HCT116 (cell line): ENCODE results near the gene CALCOCO2. TPM values are rescaled to one million over a fixed set of nuclear protein-coding genes. Genes with fewer than 3 reads are reported as not detected.

Source experiments
- ATAC-seq: fragments of 200-7000 bp; cut with Tn5 transposase; 2 replicates; pipeline ENCODE4 v1.9.1; 2020; ENCODE audit warnings: mild to moderate bottlenecking, moderate library complexity
- BruUV-seq: library from RNA; stranded (reverse); fragments of 400-500 nt; replicated peaks from 2 replicates; lab custom pipeline; 2021; lab: Mats Ljungman, UMichigan
- CTCF ChIA-PET: fragments of 300-600 bp; sonication (Branson Sonifier 250); formaldehyde crosslinking; loops from one replicate; lab custom pipeline; 2021; ENCODE audit warnings: antibody characterized with exemption; lab: Charles Lee
- POLR2A ChIA-PET: fragments of 300-600, 350-600 bp; sonication (Branson Sonifier 250); formaldehyde crosslinking; loops from one replicate; lab custom pipeline; 2021; ENCODE audit warnings: antibody characterized with exemption; lab: Charles Lee
- RAD21 ChIA-PET, 2 experiments: fragments of 300-600 bp; sonication (Branson Sonifier 250); formaldehyde crosslinking; loops; one replicate each; lab custom pipeline; 2023; ENCODE audit warnings: low total read pairs in 2 of 2; ENCODE audit not compliant: uncharacterized antibody in 2 of 2, unreplicated experiment in 2 of 2, low non-redundant PET in 1 of 2; lab: Charles Lee
- DNase-seq: peaks from one replicate; pipeline ENCODE4 v3.0.0-alpha.2; 2010; ENCODE audit warnings: low read depth, low spot score
- H2AFZ ChIP-seq: fragments of 200-600 bp; shearing (Covaris generic), sonication (generic); 2 replicates; pipeline ENCODE4 v1.6.1; 2017; ENCODE audit warnings: low read depth, mixed run types, mixed read lengths, antibody characterized with exemption, low read length; ENCODE audit not compliant: poor library complexity, severe bottlenecking
- H3K27ac ChIP-seq: 2 replicates; pipeline ENCODE4 v1.5.1; 2012; ENCODE audit warnings: low read depth, low read length
- H3K27me3 ChIP-seq: fragments of 200-600 bp; sonication (generic); 2 replicates; pipeline ENCODE4 v1.6.1; 2016; ENCODE audit warnings: mixed run types, low read length, mixed read lengths; ENCODE audit not compliant: insufficient read depth
- H3K36me3 ChIP-seq, 2 experiments: fragments of 200-500 bp in 1 of 2; fragments of 200-600 bp in 1 of 2; sonication (Bioruptor generic) in 1 of 2; sonication (generic) in 1 of 2; 2 replicates each; pipeline versions ENCODE4 v1.5.1 to v1.6.1; 2014 to 2016; ENCODE audit warnings: low read length in 2 of 2, inconsistent platforms in 1 of 2, mixed read lengths in 1 of 2, mixed run types in 1 of 2; ENCODE audit not compliant: insufficient read depth in 2 of 2, control insufficient read depth in 1 of 2
- H3K4me1 ChIP-seq, 2 experiments: fragments of 200-600 bp in 1 of 2; sonication (generic) in 1 of 2; 2 replicates each; pipeline versions ENCODE4 v1.5.1 to v1.6.1; 2012 to 2017; ENCODE audit warnings: low read length in 2 of 2, inconsistent platforms in 1 of 2, mild to moderate bottlenecking in 1 of 2, mixed read lengths in 1 of 2, mixed run types in 1 of 2, moderate library complexity in 1 of 2; ENCODE audit not compliant: insufficient read depth in 2 of 2, control insufficient read depth in 1 of 2
- H3K4me2 ChIP-seq: fragments of 200-600 bp; sonication (generic); 2 replicates; pipeline ENCODE4 v1.6.1; 2017; ENCODE audit warnings: mixed run types, low read length, mixed read lengths
- H3K4me3 ChIP-seq, 2 experiments: fragments of 200-600 bp in 1 of 2; sonication (generic) in 1 of 2; replicated peaks in 1 of 2; 2 replicates each; pipeline ENCODE4 v1.5.1; 2011 to 2016; ENCODE audit warnings: low read length in 2 of 2, control low read depth in 1 of 2, low read depth in 1 of 2, mild to moderate bottlenecking in 1 of 2, mixed read lengths in 1 of 2, mixed run types in 1 of 2
- H3K79me2 ChIP-seq: fragments of 200-600 bp; sonication (generic); 2 replicates; pipeline ENCODE4 v1.6.1; 2017; ENCODE audit warnings: mild to moderate bottlenecking, mixed run types, low read length, moderate library complexity, mixed read lengths; ENCODE audit not compliant: insufficient read depth
- H3K9ac ChIP-seq: fragments of 200-600 bp; sonication (generic); 2 replicates; pipeline ENCODE4 v1.6.1; 2016; ENCODE audit warnings: low read length, mixed read lengths
- H3K9me2 ChIP-seq: fragments of 200-600 bp; sonication (generic), shearing (Covaris generic); 2 replicates; pipeline ENCODE4 v1.6.1; 2017; ENCODE audit warnings: mixed run types, mild to moderate bottlenecking, moderate library complexity; ENCODE audit not compliant: insufficient read depth
- H3K9me3 ChIP-seq, 2 experiments: fragments of 200-500 bp in 1 of 2; fragments of 200-600 bp in 1 of 2; sonication (Bioruptor generic) in 1 of 2; sonication (generic) in 1 of 2; 2 replicates each; pipeline ENCODE4 v1.6.1; 2014 to 2017; ENCODE audit warnings: low read length in 2 of 2, mixed read lengths in 2 of 2, inconsistent platforms in 1 of 2, low read depth in 1 of 2, mild to moderate bottlenecking in 1 of 2, mixed run types in 1 of 2, moderate library complexity in 1 of 2; ENCODE audit not compliant: control insufficient read depth in 1 of 2, insufficient read depth in 1 of 2
- H4K20me1 ChIP-seq: fragments of 200-600 bp; sonication (generic), shearing (Covaris generic); 2 replicates; pipeline ENCODE4 v1.6.1; 2017; ENCODE audit warnings: mixed run types, mild to moderate bottlenecking, moderate library complexity; ENCODE audit not compliant: insufficient read depth
- CBX3 ChIP-seq: IDR thresholded peaks from 2 replicates; pipeline ENCODE4 v1.6.1; 2012; ENCODE audit warnings: low read depth
- CEBPB ChIP-seq: IDR thresholded peaks from 2 replicates; pipeline ENCODE4 v1.6.1; 2012; ENCODE audit warnings: low read depth
- EGR1 ChIP-seq: IDR thresholded peaks from 2 replicates; pipeline ENCODE4 v1.6.1; 2012; ENCODE audit warnings: low read depth
- ELF1 ChIP-seq: IDR thresholded peaks from 2 replicates; pipeline ENCODE4 v1.6.1; 2012; ENCODE audit warnings: low read depth, borderline replicate concordance
- FOSL1 ChIP-seq: IDR thresholded peaks from 2 replicates; pipeline ENCODE4 v1.6.1; 2012; ENCODE audit warnings: low read depth
- POLR2AphosphoS5 ChIP-seq: IDR thresholded peaks from 2 replicates; pipeline ENCODE4 v1.6.1; 2011; ENCODE audit warnings: mild to moderate bottlenecking, low read depth, low read length, moderate library complexity
- RAD21 ChIP-seq: IDR thresholded peaks from 2 replicates; pipeline ENCODE4 v1.6.1; 2012; ENCODE audit warnings: low read depth, mild to moderate bottlenecking
- SIN3A ChIP-seq: IDR thresholded peaks from 2 replicates; pipeline ENCODE4 v1.6.1; 2012; ENCODE audit warnings: low read depth
- SP1 ChIP-seq: IDR thresholded peaks from 2 replicates; pipeline ENCODE4 v1.6.1; 2012; ENCODE audit warnings: low read depth
- ZFX ChIP-seq: fragments of 450-650 bp; IDR thresholded peaks from 2 replicates; pipeline ENCODE4 v1.6.1; 2017
- ZNF274 ChIP-seq: fragments of 200-500 bp; sonication (Bioruptor generic); IDR thresholded peaks from 2 replicates; pipeline ENCODE4 v1.6.1; 2014; ENCODE audit warnings: mild to moderate bottlenecking, low read depth, low read length, inconsistent platforms
- intact Hi-C: fragments of 100-400 bp; cut with micrococcal nuclease; formaldehyde crosslinking; loops from 2 replicates; pipeline ENCODE4 v1.10.0; 2022
- total RNA-seq: library from RNA; stranded (reverse); gene quantifications from one replicate; pipeline ENCODE4 v1.2.1, GENCODE V29; 2021; ENCODE audit not compliant: unreplicated experiment
- TF ChIP-seq, protein P1 (sequence below): IDR thresholded peaks from 2 replicates; pipeline ENCODE4 v1.6.1; 2012; ENCODE audit warnings: low read depth
- TF ChIP-seq, protein P2 (sequence below): IDR thresholded peaks from 2 replicates; pipeline ENCODE4 v1.6.1; 2012
- TF ChIP-seq, protein P3 (sequence below): IDR thresholded peaks from 2 replicates; pipeline ENCODE4 v1.6.1; 2011; ENCODE audit warnings: mild to moderate bottlenecking, low read length, moderate library complexity; ENCODE audit not compliant: insufficient replicate concordance; ENCODE audit errors: extremely low read depth
- TF ChIP-seq, protein P4 (sequence below), 3 experiments: fragments of 200-600 bp in 1 of 3; sonication (generic) in 1 of 3; IDR thresholded peaks in 2 of 3; conservative IDR thresholded peaks in 1 of 3; 2 replicates each; pipeline ENCODE4 v1.5.1; 2012 to 2017; ENCODE audit warnings: low read depth in 2 of 3, low read length in 2 of 3, antibody characterized with exemption in 1 of 3, borderline replicate concordance in 1 of 3, control low read depth in 1 of 3, mild to moderate bottlenecking in 1 of 3, mixed read lengths in 1 of 3, mixed run types in 1 of 3, moderate library complexity in 1 of 3; ENCODE audit not compliant: insufficient read depth in 1 of 3

CALCOCO2 gene
- total RNA-seq, 1 experiment from 2014 or later = 151 TPM

DNA sequence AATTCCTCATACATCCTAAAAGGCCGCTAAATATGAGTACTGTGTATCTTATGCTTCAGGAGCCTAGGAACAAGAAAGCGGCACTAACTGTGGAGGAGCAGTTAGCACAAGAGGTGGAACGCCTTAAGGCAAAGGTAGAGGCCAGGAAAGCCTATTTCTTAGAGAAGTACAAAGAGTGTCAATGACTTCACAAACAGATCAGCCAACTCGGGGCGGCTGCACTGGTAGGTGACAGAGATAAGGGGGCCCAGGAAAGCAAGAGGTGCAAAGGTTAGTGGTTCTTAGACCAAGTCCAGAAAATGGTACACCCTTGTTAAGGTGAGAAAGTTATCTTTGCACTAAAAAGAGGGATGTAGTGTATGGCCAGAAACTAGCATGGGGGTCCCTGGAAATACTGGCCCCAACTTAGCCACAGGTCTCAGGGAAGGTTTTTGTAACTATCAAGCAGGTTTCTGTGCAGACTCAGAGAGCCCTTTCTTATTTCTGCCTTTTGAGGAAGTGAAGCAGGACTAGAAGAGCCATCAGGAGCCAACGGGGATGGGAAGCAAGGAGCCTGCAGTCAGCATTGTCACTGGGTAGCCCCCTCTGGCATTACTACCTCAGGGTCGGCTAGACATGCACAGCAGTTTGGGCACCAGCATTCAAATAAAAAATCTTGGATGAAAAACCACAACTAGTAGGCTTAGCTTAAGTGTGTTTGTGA is 24.1 kb downstream of the CALCOCO2 start:
- H3K36me3 ChIP-seq = peaks cover 13 to 42% of the 10 kb centered on the region in 2 experiments; a peak in 3 of 4 replicates
- POLR2A ChIA-PET = interaction anchor here (1.2 kb wide), 1 partner anchor 11 kb away, joined by 3 read pairs; no protein-coding TSS in a partner anchor
- CTCF ChIA-PET = interaction anchor here (1.5 kb wide), 1 partner anchor 183 kb away, joined by 3 read pairs; no protein-coding TSS in a partner anchor

More for the DNA sequence above, 24.1 kb downstream of the CALCOCO2 start:
- no peak overlapping the region for H3K4me3 ChIP-seq
- no peaks in the 10 kb centered on the region for H3K9me2 ChIP-seq
- H3K4me2 ChIP-seq = no peak overlapping the region
- RAD21 ChIA-PET = no interaction called here
- no peak overlapping the region for H3K9ac ChIP-seq
- no peak overlapping the region for H3K27ac ChIP-seq
- intact Hi-C loops = no loop called here
- BruUV-seq = no TSS peak
- DNase-seq (no peak), ATAC-seq (no peak)
- TF ChIP-seq RAD21 (no peak), CBX3 (no peak), FOSL1 (no peak), SIN3A (no peak), ELF1 (no peak), EGR1 (no peak), SP1 (no peak), ZFX (no peak), CEBPB (no peak), ZNF274 (no peak), POLR2AphosphoS5 (no peak)
- TF ChIP-seq, protein P1, sequence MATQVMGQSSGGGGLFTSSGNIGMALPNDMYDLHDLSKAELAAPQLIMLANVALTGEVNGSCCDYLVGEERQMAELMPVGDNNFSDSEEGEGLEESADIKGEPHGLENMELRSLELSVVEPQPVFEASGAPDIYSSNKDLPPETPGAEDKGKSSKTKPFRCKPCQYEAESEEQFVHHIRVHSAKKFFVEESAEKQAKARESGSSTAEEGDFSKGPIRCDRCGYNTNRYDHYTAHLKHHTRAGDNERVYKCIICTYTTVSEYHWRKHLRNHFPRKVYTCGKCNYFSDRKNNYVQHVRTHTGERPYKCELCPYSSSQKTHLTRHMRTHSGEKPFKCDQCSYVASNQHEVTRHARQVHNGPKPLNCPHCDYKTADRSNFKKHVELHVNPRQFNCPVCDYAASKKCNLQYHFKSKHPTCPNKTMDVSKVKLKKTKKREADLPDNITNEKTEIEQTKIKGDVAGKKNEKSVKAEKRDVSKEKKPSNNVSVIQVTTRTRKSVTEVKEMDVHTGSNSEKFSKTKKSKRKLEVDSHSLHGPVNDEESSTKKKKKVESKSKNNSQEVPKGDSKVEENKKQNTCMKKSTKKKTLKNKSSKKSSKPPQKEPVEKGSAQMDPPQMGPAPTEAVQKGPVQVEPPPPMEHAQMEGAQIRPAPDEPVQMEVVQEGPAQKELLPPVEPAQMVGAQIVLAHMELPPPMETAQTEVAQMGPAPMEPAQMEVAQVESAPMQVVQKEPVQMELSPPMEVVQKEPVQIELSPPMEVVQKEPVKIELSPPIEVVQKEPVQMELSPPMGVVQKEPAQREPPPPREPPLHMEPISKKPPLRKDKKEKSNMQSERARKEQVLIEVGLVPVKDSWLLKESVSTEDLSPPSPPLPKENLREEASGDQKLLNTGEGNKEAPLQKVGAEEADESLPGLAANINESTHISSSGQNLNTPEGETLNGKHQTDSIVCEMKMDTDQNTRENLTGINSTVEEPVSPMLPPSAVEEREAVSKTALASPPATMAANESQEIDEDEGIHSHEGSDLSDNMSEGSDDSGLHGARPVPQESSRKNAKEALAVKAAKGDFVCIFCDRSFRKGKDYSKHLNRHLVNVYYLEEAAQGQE = no peak
- TF ChIP-seq, protein P2, sequence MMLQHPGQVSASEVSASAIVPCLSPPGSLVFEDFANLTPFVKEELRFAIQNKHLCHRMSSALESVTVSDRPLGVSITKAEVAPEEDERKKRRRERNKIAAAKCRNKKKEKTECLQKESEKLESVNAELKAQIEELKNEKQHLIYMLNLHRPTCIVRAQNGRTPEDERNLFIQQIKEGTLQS = no peak
- TF ChIP-seq, protein P3, sequence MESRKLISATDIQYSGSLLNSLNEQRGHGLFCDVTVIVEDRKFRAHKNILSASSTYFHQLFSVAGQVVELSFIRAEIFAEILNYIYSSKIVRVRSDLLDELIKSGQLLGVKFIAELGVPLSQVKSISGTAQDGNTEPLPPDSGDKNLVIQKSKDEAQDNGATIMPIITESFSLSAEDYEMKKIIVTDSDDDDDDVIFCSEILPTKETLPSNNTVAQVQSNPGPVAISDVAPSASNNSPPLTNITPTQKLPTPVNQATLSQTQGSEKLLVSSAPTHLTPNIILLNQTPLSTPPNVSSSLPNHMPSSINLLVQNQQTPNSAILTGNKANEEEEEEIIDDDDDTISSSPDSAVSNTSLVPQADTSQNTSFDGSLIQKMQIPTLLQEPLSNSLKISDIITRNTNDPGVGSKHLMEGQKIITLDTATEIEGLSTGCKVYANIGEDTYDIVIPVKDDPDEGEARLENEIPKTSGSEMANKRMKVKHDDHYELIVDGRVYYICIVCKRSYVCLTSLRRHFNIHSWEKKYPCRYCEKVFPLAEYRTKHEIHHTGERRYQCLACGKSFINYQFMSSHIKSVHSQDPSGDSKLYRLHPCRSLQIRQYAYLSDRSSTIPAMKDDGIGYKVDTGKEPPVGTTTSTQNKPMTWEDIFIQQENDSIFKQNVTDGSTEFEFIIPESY = no peak
- TF ChIP-seq, protein P4, sequence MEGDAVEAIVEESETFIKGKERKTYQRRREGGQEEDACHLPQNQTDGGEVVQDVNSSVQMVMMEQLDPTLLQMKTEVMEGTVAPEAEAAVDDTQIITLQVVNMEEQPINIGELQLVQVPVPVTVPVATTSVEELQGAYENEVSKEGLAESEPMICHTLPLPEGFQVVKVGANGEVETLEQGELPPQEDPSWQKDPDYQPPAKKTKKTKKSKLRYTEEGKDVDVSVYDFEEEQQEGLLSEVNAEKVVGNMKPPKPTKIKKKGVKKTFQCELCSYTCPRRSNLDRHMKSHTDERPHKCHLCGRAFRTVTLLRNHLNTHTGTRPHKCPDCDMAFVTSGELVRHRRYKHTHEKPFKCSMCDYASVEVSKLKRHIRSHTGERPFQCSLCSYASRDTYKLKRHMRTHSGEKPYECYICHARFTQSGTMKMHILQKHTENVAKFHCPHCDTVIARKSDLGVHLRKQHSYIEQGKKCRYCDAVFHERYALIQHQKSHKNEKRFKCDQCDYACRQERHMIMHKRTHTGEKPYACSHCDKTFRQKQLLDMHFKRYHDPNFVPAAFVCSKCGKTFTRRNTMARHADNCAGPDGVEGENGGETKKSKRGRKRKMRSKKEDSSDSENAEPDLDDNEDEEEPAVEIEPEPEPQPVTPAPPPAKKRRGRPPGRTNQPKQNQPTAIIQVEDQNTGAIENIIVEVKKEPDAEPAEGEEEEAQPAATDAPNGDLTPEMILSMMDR (IDR thresholded peaks at IDR 0.05 in 2 of 3, conservative IDR thresholded peaks at IDR 0.05 in 1 of 3; ENCODE audit: borderline replicate concordance in 1 of 3, insufficient read depth in 1 of 3, low read depth in 2 of 3, low read length in 2 of 3) = no peak
- no peaks in the 10 kb centered on the region for H3K79me2 ChIP-seq
- H4K20me1 ChIP-seq = no peaks in the 10 kb centered on the region
- H3K4me1 ChIP-seq = no peaks in the 10 kb centered on the region
- no peaks in the 10 kb centered on the region for H3K9me3 ChIP-seq
- no peaks in the 10 kb centered on the region for H3K27me3 ChIP-seq
- no peak overlapping the region for H2AFZ ChIP-seq
